ENCODE results near the gene CEACAM6.

DNA sequence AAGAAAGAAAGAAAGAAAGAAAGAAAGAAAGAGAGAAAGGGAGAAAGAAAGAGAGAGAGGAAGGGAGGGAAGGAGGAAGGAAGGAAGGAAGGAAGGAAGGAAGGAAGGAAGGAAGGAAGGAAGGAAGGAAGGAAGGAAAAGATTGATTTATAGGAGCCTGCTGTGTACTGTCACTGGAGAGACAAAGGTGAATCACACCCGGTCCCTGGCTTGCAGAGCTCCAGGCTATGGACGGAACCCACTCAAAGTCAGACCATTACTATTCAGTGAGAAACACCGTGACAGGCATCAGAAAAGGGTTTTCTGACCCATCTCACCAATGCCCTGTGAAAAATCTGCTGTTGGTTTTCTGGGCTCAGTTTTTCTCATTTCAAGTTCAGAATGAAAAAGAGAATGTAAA is 7.3 kb upstream of the CEACAM6 start:
- no peak for TF ChIP-seq POLR2A (IDR thresholded peaks at IDR 0.05)
- TF ChIP-seq, protein P1, sequence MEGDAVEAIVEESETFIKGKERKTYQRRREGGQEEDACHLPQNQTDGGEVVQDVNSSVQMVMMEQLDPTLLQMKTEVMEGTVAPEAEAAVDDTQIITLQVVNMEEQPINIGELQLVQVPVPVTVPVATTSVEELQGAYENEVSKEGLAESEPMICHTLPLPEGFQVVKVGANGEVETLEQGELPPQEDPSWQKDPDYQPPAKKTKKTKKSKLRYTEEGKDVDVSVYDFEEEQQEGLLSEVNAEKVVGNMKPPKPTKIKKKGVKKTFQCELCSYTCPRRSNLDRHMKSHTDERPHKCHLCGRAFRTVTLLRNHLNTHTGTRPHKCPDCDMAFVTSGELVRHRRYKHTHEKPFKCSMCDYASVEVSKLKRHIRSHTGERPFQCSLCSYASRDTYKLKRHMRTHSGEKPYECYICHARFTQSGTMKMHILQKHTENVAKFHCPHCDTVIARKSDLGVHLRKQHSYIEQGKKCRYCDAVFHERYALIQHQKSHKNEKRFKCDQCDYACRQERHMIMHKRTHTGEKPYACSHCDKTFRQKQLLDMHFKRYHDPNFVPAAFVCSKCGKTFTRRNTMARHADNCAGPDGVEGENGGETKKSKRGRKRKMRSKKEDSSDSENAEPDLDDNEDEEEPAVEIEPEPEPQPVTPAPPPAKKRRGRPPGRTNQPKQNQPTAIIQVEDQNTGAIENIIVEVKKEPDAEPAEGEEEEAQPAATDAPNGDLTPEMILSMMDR (IDR thresholded peaks at IDR 0.05), result no peak
